A549 (cell line): ENCODE data around the gene CYP2S1. TPM values are rescaled to one million over a fixed set of nuclear protein-coding genes. Genes with fewer than 3 reads are reported as not detected.
A peak's percentile ranks its signal among the peaks of the same experiment; 100 is the strongest.

Experiments used
- ATAC-seq, 2 experiments: fragments of 200-7000 bp in 1 of 2; fragments of >200 bp in 1 of 2; cut with Nextera tagmentation in 1 of 2; cut with Tn5 transposase in 1 of 2; 3 replicates each; pipeline versions ENCODE4 v1.8.0 to v1.9.1; 2018 to 2020; ENCODE audit warnings: mild to moderate bottlenecking in 1 of 2, moderate library complexity in 1 of 2
- CTCF ChIA-PET: fragments of 300-600 bp; sonication (Branson Sonifier 250); formaldehyde crosslinking; extraction: SDS; loops from one replicate; lab custom pipeline; 2021; ENCODE audit warnings: antibody characterized with exemption, inconsistent platforms; lab: Yijun Ruan, JAX
- POLR2A ChIA-PET: fragments of 350-600 bp; formaldehyde crosslinking; extraction: SDS; loops from one replicate; lab custom pipeline; 2021; ENCODE audit warnings: antibody characterized with exemption, inconsistent platforms; lab: Yijun Ruan, JAX
- DNase-seq, 2 experiments: peaks; one replicate each; pipeline versions ENCODE4 v3.0.0 to v3.0.0-alpha.2; 2011 to 2016; ENCODE audit warnings: low read depth in 1 of 2, low spot score in 1 of 2
- FAIRE-seq: peaks from 2 replicates; lab custom pipeline; 2011; peaks lifted over from hg19 to GRCh38; lab: Jason Lieb, UNC
- H3K27ac ChIP-seq, 2 experiments: fragments of >200 bp; sonication (Bioruptor Twin); formaldehyde crosslinking; 3 replicates each; pipeline ENCODE4 v1.5.1; 2016 to 2017
- H3K4me1 ChIP-seq: fragments of >200 bp; sonication (Bioruptor Twin); formaldehyde crosslinking; 3 replicates; pipeline ENCODE4 v1.6.1; 2016
- H3K4me2 ChIP-seq: fragments of >200 bp; sonication (Bioruptor Twin); formaldehyde crosslinking; 3 replicates; pipeline ENCODE4 v1.6.1; 2016
- H3K4me3 ChIP-seq: fragments of >200 bp; sonication (Bioruptor Twin); formaldehyde crosslinking; 3 replicates; pipeline ENCODE4 v1.5.1; 2016
- H3K9me3 ChIP-seq: fragments of >200 bp; sonication (Bioruptor Twin); formaldehyde crosslinking; 3 replicates; pipeline ENCODE4 v1.6.1; 2016
- BHLHE40 ChIP-seq: IDR thresholded peaks from 2 replicates; pipeline ENCODE4 v1.6.1; 2012; ENCODE audit warnings: low read depth, low read length, inconsistent platforms
- CBX8 ChIP-seq: fragments of 200-600 bp; sonication (generic); IDR thresholded peaks from 2 replicates; pipeline ENCODE4 v1.6.1; 2016
- CEBPB ChIP-seq, 2 experiments: fragments of >200 bp in 1 of 2; sonication (Bioruptor Twin) in 1 of 2; formaldehyde crosslinking in 1 of 2; IDR thresholded peaks; 2 replicates each; pipeline ENCODE4 v1.6.1; 2012 to 2016
- CHD2 ChIP-seq: fragments of 150-350 bp; IDR thresholded peaks from 2 replicates; pipeline ENCODE4 v1.6.1; 2014; ENCODE audit warnings: low read length; ENCODE audit not compliant: partially characterized antibody
- EHMT2 ChIP-seq: fragments of 200-600 bp; sonication (generic); IDR thresholded peaks from 2 replicates; pipeline ENCODE4 v1.6.1; 2016; ENCODE audit warnings: antibody characterized with exemption, low read depth, mild to moderate bottlenecking, moderate library complexity
- EP300 ChIP-seq, 2 experiments: fragments of >200 bp; sonication (Bioruptor Twin); formaldehyde crosslinking; IDR thresholded peaks; 2 replicates in 1 of 2; 3 replicates in 1 of 2; pipeline ENCODE4 v1.6.1; 2016 to 2017
- FOSB ChIP-seq: fragments of 250-450 bp; sonication (Bioruptor Pico); IDR thresholded peaks from 2 replicates; pipeline ENCODE4 v1.5.0; 2020; ENCODE audit warnings: mild to moderate bottlenecking, moderate library complexity
- FOSL2 ChIP-seq, 2 experiments: fragments of 450-650 bp in 1 of 2; fragments of >200 bp in 1 of 2; sonication (Bioruptor Twin) in 1 of 2; formaldehyde crosslinking; IDR thresholded peaks; 2 replicates each; pipeline versions ENCODE4 v1.5.0 to v1.6.1; 2016 to 2020; ENCODE audit warnings: mild to moderate bottlenecking in 1 of 2, moderate library complexity in 1 of 2
- FOXS1 ChIP-seq: fragments of 250-450 bp; sonication (Bioruptor Pico); IDR thresholded peaks from 2 replicates; pipeline ENCODE4 v1.5.0; 2020; ENCODE audit warnings: mild to moderate bottlenecking, moderate library complexity
- GATA3 ChIP-seq: IDR thresholded peaks from 2 replicates; pipeline ENCODE4 v1.6.1; 2012; ENCODE audit warnings: borderline replicate concordance
- HEYL ChIP-seq: fragments of 250-450 bp; sonication (Bioruptor Pico); IDR thresholded peaks from 2 replicates; pipeline ENCODE4 v1.8.0; 2021; ENCODE audit warnings: mild to moderate bottlenecking, moderate library complexity
- HOXA7 ChIP-seq: fragments of 250-450 bp; sonication (Bioruptor Pico); IDR thresholded peaks from 2 replicates; pipeline ENCODE4 v1.5.0; 2020; ENCODE audit warnings: mild to moderate bottlenecking, moderate library complexity
- HOXB13 ChIP-seq: fragments of 250-450 bp; sonication (Bioruptor Pico); IDR thresholded peaks from 2 replicates; pipeline ENCODE4 v1.5.0; 2020; ENCODE audit warnings: low read depth, mild to moderate bottlenecking, moderate library complexity
- JUN ChIP-seq, 2 experiments: fragments of >200 bp; sonication (Bioruptor Twin); formaldehyde crosslinking; IDR thresholded peaks; 2 replicates in 1 of 2; 3 replicates in 1 of 2; pipeline ENCODE4 v1.6.1; 2016 to 2017
- JUNB ChIP-seq: fragments of >200 bp; sonication (Bioruptor Twin); formaldehyde crosslinking; IDR thresholded peaks from 2 replicates; pipeline ENCODE4 v1.6.1; 2016
- KDM1A ChIP-seq: fragments of 200-600 bp; sonication (generic); IDR thresholded peaks from 2 replicates; pipeline ENCODE4 v1.6.1; 2016; ENCODE audit warnings: low read depth, mild to moderate bottlenecking
- MAFK ChIP-seq: fragments of 450-650 bp; IDR thresholded peaks from 2 replicates; pipeline ENCODE4 v1.6.1; 2014; ENCODE audit not compliant: partially characterized antibody
- MYC ChIP-seq: IDR thresholded peaks from 2 replicates; pipeline ENCODE4 v1.6.1; 2012; ENCODE audit warnings: mild to moderate bottlenecking, inconsistent platforms, low read length, improper control_type of control experiment, borderline replicate concordance
- RAD21 ChIP-seq, 2 experiments: fragments of >200 bp in 1 of 2; sonication (Bioruptor Twin) in 1 of 2; formaldehyde crosslinking in 1 of 2; IDR thresholded peaks in 1 of 2; conservative IDR thresholded peaks in 1 of 2; 2 replicates in 1 of 2; 3 replicates in 1 of 2; pipeline ENCODE4 v1.6.1; 2012 to 2018; ENCODE audit warnings: inconsistent platforms in 1 of 2
- RFX5 ChIP-seq: fragments of 450-650 bp; IDR thresholded peaks from 2 replicates; pipeline ENCODE4 v1.7.1; 2014; ENCODE audit warnings: antibody characterized with exemption, mild to moderate bottlenecking, moderate library complexity
- TP53 ChIP-seq: fragments of 250-450 bp; sonication (Bioruptor Pico); IDR thresholded peaks from 2 replicates; pipeline ENCODE4 v1.5.0; 2021; ENCODE audit warnings: mild to moderate bottlenecking, moderate library complexity
- ZNF302 ChIP-seq: fragments of 250-450 bp; sonication (Bioruptor Pico); IDR thresholded peaks from 2 replicates; pipeline ENCODE4 v1.9.0; 2021; ENCODE audit warnings: inconsistent platforms, mild to moderate bottlenecking, moderate library complexity
- WGBS: methylation state at CpG from one replicate; pipeline ENCODE4 v1.1.6; 2017; ENCODE audit errors: missing lambda C conversion rate; 5-methylcytosine and 5-hydroxymethylcytosine counted together
- polyA plus RNA-seq, 4 experiments: library from polyadenylated mRNA; depleted of rRNA in 3 of 4; stranded (reverse); fragments of >200 nt; fragmentation: RNase III in 1 of 4; extraction: RNeasy Plus Mini Kit Qiagen cat#74134 plus additional on column Dnase treatment in 1 of 4; gene quantifications; 2 replicates in 3 of 4; 3 replicates in 1 of 4; pipeline ENCODE4 v1.2.3, GENCODE V29; 2011 to 2017
- TF ChIP-seq, protein P1 (sequence below): fragments of 250-450 bp; sonication (Bioruptor Pico); IDR thresholded peaks from 2 replicates; pipeline ENCODE4 v1.5.0; 2021; ENCODE audit warnings: mild to moderate bottlenecking, moderate library complexity, borderline replicate concordance
- TF ChIP-seq, protein P2 (sequence below): IDR thresholded peaks from 2 replicates; pipeline ENCODE4 v1.6.1; 2012
- TF ChIP-seq, protein P3 (sequence below): fragments of 250-450 bp; sonication (Bioruptor Pico); IDR thresholded peaks from 2 replicates; pipeline ENCODE4 v1.5.0; 2020; ENCODE audit warnings: low read depth, mild to moderate bottlenecking, moderate library complexity
- TF ChIP-seq, protein P4 (sequence below): IDR thresholded peaks from 2 replicates; pipeline ENCODE4 v1.6.1; 2012

Gene CYP2S1
- polyA plus RNA-seq, 2 of the 4 experiments (the other 2 are of a cell fraction): 8.6 to 28.1 TPM

DNA sequence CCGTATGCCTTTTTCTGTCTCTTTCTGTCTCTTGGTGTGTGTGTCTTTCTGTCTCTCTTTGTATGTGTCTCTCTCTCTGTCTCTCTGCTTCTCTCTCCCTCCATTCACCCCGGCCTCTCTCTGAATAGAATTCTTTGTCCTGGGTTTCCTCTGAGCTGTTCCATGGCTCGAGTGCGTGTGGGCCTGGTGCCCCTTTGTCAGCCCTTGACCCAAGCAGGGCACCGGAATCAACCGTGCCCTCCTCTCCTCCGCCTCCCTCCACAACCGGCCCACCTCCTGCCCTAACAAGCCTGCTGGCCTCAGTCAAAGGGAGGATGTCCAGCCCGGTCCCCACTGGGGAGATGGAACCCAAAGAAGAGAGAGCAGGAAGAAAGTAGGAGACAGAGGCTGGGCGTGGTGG lies 29.2 kb downstream of the CYP2S1 start (continued):
- TF ChIP-seq, protein P1, sequence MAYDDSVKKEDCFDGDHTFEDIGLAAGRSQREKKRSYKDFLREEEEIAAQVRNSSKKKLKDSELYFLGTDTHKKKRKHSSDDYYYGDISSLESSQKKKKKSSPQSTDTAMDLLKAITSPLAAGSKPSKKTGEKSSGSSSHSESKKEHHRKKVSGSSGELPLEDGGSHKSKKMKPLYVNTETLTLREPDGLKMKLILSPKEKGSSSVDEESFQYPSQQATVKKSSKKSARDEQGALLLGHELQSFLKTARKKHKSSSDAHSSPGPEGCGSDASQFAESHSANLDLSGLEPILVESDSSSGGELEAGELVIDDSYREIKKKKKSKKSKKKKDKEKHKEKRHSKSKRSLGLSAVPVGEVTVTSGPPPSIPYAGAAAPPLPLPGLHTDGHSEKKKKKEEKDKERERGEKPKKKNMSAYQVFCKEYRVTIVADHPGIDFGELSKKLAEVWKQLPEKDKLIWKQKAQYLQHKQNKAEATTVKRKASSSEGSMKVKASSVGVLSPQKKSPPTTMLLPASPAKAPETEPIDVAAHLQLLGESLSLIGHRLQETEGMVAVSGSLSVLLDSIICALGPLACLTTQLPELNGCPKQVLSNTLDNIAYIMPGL (CRISPR knock-in tag): no peak

GRCh38 chr19:41223431-41224234 lies 30.6 kb downstream of the CYP2S1 start:
- ChIA-PET CTCF (interaction anchor here (0.6 to 16.4 kb wide), 14 partner anchors 11 to 129 kb away, joined by 3 to 295 read pairs (median 5); partner anchors contain the start of gene HNRNPUL1), POLR2A (interaction anchor here (3.1 to 4.9 kb wide), 2 partner anchors 40 to 140 kb away, joined by 21 to 85 read pairs; partner anchors contain the start of genes B9D2 and HNRNPUL1)
- H3K4me3 ChIP-seq: peak overlapping the region; percentile 5; the same call in 1 of the 3 replicates
- peak overlapping the region; percentile 91 for H3K4me2 ChIP-seq
- peak; percentile 86 to 94 for DNase-seq
- TF ChIP-seq EP300 (IDR thresholded peaks at IDR 0.05) (peak; percentile 53 to 78; a peak in 2 of 5 replicates), FOXS1 (CRISPR knock-in tag) (peak; percentile 49; the same call in 1 of the 2 replicates), BHLHE40 (no peak), RAD21 (conservative IDR thresholded peaks at IDR 0.05 in 1 of 2, IDR thresholded peaks at IDR 0.05 in 1 of 2) (peak in 1 of 2 experiments; percentile 16; a peak in 1 of 5 replicates), CBX8 (no peak), ZNF302 (CRISPR knock-in tag) (0 out of 2 replicates have a peak, but pooled peaks have one; percentile 5), CEBPB (IDR thresholded peaks at IDR 0.05) (peak in 1 of 2 experiments; percentile 48; a peak in 1 of 4 replicates), JUN (IDR thresholded peaks at IDR 0.05) (peak; percentile 46 to 88; a peak in 4 of 5 replicates), RFX5 (no peak), HOXA7 (CRISPR knock-in tag) (peak; percentile 77; the same call in 1 of the 2 replicates), MAFK (peak; percentile 64), HOXB13 (CRISPR knock-in tag) (peak; percentile 47), HEYL (CRISPR knock-in tag) (0 out of 2 replicates have a peak, but pooled peaks have one; percentile 67), FOSB (CRISPR knock-in tag) (peak; percentile 52; the same call in 1 of the 2 replicates), CHD2 (no peak), EHMT2 (no peak), KDM1A (no peak), JUNB (peak; percentile 89), GATA3 (peak; percentile 92), MYC (peak; percentile 23; the same call in 1 of the 2 replicates), FOSL2 (IDR thresholded peaks at IDR 0.05) (peak; percentile 96), FOSL2 (CRISPR knock-in tag; IDR thresholded peaks at IDR 0.05) (peak; percentile 96), TP53 (no peak)
- TF ChIP-seq, protein P2, sequence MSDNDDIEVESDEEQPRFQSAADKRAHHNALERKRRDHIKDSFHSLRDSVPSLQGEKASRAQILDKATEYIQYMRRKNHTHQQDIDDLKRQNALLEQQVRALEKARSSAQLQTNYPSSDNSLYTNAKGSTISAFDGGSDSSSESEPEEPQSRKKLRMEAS: peak; percentile 94
- TF ChIP-seq, protein P3, sequence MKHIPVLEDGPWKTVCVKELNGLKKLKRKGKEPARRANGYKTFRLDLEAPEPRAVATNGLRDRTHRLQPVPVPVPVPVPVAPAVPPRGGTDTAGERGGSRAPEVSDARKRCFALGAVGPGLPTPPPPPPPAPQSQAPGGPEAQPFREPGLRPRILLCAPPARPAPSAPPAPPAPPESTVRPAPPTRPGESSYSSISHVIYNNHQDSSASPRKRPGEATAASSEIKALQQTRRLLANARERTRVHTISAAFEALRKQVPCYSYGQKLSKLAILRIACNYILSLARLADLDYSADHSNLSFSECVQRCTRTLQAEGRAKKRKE: peak; percentile 11; the same call in 1 of the 2 replicates
- TF ChIP-seq, protein P4, sequence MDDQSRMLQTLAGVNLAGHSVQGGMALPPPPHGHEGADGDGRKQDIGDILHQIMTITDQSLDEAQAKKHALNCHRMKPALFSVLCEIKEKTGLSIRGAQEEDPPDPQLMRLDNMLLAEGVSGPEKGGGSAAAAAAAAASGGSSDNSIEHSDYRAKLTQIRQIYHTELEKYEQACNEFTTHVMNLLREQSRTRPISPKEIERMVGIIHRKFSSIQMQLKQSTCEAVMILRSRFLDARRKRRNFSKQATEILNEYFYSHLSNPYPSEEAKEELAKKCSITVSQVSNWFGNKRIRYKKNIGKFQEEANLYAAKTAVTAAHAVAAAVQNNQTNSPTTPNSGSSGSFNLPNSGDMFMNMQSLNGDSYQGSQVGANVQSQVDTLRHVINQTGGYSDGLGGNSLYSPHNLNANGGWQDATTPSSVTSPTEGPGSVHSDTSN: peak; percentile 77
- TF ChIP-seq, protein P1 (CRISPR knock-in tag): no peak
- 22% methylated on average over 8 of the region's 8 CpGs for WGBS
- ATAC-seq: peak; percentile 6 to 10; a peak in 3 of 6 replicates
- no peaks in the 10 kb centered on the region for H3K9me3 ChIP-seq
- peak; percentile 96 for FAIRE-seq
- H3K27ac ChIP-seq: peak overlapping the region; percentile 91 to 95
- H3K4me1 ChIP-seq: peaks cover 69% of the 10 kb centered on the region
